Uterus (tissue), 2 donors: ENCODE data around the gene PLCH2.

Experiments
- CTCF ChIP-seq, 4 experiments: fragments of 200-600 bp in 2 of 4; fragments of 450-650 bp in 2 of 4; sonication (generic) in 2 of 4; IDR thresholded peaks; one replicate each; pipeline ENCODE4 v1.5.1; 2016 to 2019; ENCODE audit warnings: antibody characterized with exemption in 4 of 4, mild to moderate bottlenecking in 2 of 4, moderate library complexity in 1 of 4
- POLR2A ChIP-seq, 2 donors: fragments of 450-650 bp; IDR thresholded peaks; one replicate each; pipeline ENCODE4 v1.6.1; 2016; ENCODE audit warnings: antibody characterized with exemption in 2 of 2, mild to moderate bottlenecking in 1 of 2, moderate library complexity in 1 of 2

- no peak for TF ChIP-seq CTCF (IDR thresholded peaks at IDR 0.05)
- no peak for TF ChIP-seq POLR2A (IDR thresholded peaks at IDR 0.05)
Measured at GRCh38 chr1:2514863-2515762, 39.0 kb downstream of the PLCH2 start.
